Mammary epithelial cell (primary cell): ENCODE data around the gene UNC13A.

Experiments used
- EZH2 ChIP-seq: IDR thresholded peaks from 2 replicates; pipeline ENCODE4 v1.6.1; 2012; ENCODE audit warnings: low read length, inconsistent platforms, borderline replicate concordance
- TF ChIP-seq, protein P1 (sequence below), 2 donors: IDR thresholded peaks in 1 of 2; conservative IDR thresholded peaks in 1 of 2; 2 replicates each; pipeline ENCODE4 v1.5.1; 2011 to 2012; ENCODE audit warnings: inconsistent platforms in 2 of 2, low read length in 2 of 2, mild to moderate bottlenecking in 2 of 2, control low read depth in 1 of 2, low read depth in 1 of 2; ENCODE audit not compliant: insufficient read depth in 1 of 2; ENCODE audit errors: extremely low read depth in 1 of 2

- TF ChIP-seq, protein P1, sequence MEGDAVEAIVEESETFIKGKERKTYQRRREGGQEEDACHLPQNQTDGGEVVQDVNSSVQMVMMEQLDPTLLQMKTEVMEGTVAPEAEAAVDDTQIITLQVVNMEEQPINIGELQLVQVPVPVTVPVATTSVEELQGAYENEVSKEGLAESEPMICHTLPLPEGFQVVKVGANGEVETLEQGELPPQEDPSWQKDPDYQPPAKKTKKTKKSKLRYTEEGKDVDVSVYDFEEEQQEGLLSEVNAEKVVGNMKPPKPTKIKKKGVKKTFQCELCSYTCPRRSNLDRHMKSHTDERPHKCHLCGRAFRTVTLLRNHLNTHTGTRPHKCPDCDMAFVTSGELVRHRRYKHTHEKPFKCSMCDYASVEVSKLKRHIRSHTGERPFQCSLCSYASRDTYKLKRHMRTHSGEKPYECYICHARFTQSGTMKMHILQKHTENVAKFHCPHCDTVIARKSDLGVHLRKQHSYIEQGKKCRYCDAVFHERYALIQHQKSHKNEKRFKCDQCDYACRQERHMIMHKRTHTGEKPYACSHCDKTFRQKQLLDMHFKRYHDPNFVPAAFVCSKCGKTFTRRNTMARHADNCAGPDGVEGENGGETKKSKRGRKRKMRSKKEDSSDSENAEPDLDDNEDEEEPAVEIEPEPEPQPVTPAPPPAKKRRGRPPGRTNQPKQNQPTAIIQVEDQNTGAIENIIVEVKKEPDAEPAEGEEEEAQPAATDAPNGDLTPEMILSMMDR (conservative IDR thresholded peaks at IDR 0.05 in 1 of 2, IDR thresholded peaks at IDR 0.05 in 1 of 2; ENCODE audit: extremely low read depth in 1 of 2, insufficient read depth in 1 of 2, low read depth in 1 of 2, low read length in 2 of 2): no peak
- no peak for TF ChIP-seq EZH2
These were observed 4.4 kb upstream of the UNC13A start for GRCh38 chr19:17692566-17692965.
